Measurements from ENCODE around the gene PLXND1.

PLXND1 gene

GRCh38 chr3:129636082-129636481 lies 29.6 kb upstream of the PLXND1 start:
- no peak overlapping the region for H3K4me3 ChIP-seq (ENCODE audit: low read depth, low read length)
- no peak for TF ChIP-seq POLR2A (IDR thresholded peaks at IDR 0.05; ENCODE audit: extremely low read depth, insufficient read length)
- TF ChIP-seq MAX (IDR thresholded peaks at IDR 0.05; ENCODE audit: low read depth, low read length): no peak
- no peak for DNase-seq (ENCODE audit: low read depth)

DNA sequence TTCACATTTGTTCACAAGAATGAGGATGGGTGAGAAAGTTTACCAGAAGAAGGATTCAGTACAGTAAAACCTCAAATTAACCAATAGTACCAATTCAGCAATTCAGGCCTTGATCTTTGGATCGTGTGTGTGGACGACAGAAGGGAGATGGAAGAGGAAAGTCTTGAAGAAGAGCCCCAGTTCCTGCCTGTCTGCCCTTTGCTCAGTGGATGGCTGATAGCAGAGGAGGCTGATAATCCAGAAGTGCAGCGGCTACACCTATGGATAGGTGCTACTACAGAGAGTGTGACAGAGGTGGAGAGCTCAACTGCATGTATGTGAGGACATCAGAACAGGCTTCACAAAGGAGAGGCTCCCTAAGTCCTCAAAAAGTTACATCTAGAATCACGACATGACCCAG lies 29.2 kb upstream of the PLXND1 start:
- no peak for DNase-seq (ENCODE audit: low read depth)
- TF ChIP-seq CTCF (IDR thresholded peaks at IDR 0.05; ENCODE audit: low read depth, low read length): no peak
- no peak for TF ChIP-seq MAX (IDR thresholded peaks at IDR 0.05; ENCODE audit: low read depth, low read length)
- no peak for TF ChIP-seq MYC (IDR thresholded peaks at IDR 0.05; ENCODE audit: low read depth, low read length)
- no peak for TF ChIP-seq POLR2A (IDR thresholded peaks at IDR 0.05; ENCODE audit: extremely low read depth, insufficient read length)
- no peak overlapping the region for H3K4me3 ChIP-seq (ENCODE audit: low read depth, low read length)

- DNase-seq (ENCODE audit: low read depth): peak; percentile 64
- no peak overlapping the region for H3K4me3 ChIP-seq (ENCODE audit: low read depth, low read length)
- TF ChIP-seq CTCF (IDR thresholded peaks at IDR 0.05; ENCODE audit: low read depth, low read length) (no peak), MAX (IDR thresholded peaks at IDR 0.05; ENCODE audit: low read depth, low read length) (no peak), MYC (IDR thresholded peaks at IDR 0.05; ENCODE audit: low read depth, low read length) (no peak), POLR2A (IDR thresholded peaks at IDR 0.05; ENCODE audit: extremely low read depth, insufficient read length) (no peak)
Measured at GRCh38 chr3:129633751-129634481, 27.4 kb upstream of the PLXND1 start.

DNA sequence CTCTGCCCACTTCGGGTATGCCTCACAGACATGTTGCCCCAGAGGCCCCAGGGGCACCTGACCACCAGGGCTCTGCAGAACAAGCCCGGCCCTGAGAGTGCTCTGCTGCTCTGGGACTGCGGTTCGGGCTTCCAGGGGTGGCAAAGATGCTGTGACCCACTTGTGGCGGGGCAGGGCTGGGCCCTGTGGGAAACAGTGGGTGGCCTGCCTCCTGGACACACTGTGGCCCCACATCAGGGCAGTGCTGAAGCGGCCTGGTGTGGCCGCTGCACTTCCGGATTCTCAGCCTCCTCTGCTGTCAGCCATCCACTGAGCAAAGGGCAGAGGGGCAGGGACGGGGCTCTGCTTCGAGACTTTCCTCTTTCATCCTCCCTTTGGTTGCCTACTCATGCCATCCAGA lies 26.5 kb upstream of the PLXND1 start:
- DNase-seq (ENCODE audit: low read depth): no peak
- TF ChIP-seq MYC (IDR thresholded peaks at IDR 0.05; ENCODE audit: low read depth, low read length) (no peak), CTCF (IDR thresholded peaks at IDR 0.05; ENCODE audit: low read depth, low read length) (no peak), POLR2A (IDR thresholded peaks at IDR 0.05; ENCODE audit: extremely low read depth, insufficient read length) (no peak), MAX (IDR thresholded peaks at IDR 0.05; ENCODE audit: low read depth, low read length) (no peak)
- H3K4me3 ChIP-seq (ENCODE audit: low read depth, low read length): no peak overlapping the region

DNA sequence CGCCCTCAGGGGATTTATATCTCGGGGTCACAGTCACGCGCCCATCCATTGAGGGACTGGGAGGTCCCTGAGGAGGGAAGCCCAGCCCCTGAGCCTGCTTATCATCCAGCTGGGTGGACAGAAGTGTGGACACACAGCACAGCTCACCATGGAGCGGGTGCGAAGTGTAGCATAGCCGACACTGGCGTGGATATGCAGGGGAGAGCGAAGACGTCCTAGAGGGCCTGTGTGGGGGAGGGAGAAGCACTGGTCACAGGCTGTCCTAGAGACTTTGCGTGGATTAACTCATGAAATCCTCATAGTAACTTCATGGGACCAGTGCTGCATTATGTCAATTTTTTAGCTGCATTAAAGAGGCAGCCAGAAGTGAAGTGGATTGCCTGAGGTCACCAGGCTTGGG lies 26.1 kb upstream of the PLXND1 start:
- no peak overlapping the region for H3K4me3 ChIP-seq (ENCODE audit: low read depth, low read length)
- TF ChIP-seq POLR2A (IDR thresholded peaks at IDR 0.05; ENCODE audit: extremely low read depth, insufficient read length) (no peak), MYC (IDR thresholded peaks at IDR 0.05; ENCODE audit: low read depth, low read length) (no peak), CTCF (IDR thresholded peaks at IDR 0.05; ENCODE audit: low read depth, low read length) (no peak), MAX (IDR thresholded peaks at IDR 0.05; ENCODE audit: low read depth, low read length) (no peak)
- no peak for DNase-seq (ENCODE audit: low read depth)

DNA sequence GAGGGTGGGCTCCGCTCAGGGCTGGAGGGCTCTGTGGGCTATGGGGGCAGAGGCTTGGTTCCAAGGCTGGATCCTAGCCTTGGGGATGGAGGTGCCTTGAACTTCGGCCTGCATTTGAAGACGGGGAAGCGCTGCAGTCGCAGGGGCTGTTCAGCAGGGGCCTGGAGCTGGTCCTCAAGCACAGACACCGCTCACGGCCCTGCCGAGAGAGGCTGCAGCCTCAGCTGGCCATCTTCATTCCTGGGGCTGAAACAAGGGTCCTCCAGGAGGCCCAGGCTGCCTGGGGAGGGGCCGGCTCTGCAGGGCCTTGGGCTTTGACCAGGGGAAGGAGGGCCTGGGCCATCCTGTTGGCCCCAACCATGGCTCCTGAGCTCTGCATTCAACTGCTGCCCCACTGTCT lies 25.6 kb upstream of the PLXND1 start:
- DNase-seq (ENCODE audit: low read depth): no peak
- TF ChIP-seq POLR2A (IDR thresholded peaks at IDR 0.05; ENCODE audit: extremely low read depth, insufficient read length) (no peak), MYC (IDR thresholded peaks at IDR 0.05; ENCODE audit: low read depth, low read length) (no peak), MAX (IDR thresholded peaks at IDR 0.05; ENCODE audit: low read depth, low read length) (no peak), CTCF (IDR thresholded peaks at IDR 0.05; ENCODE audit: low read depth, low read length) (no peak)
- no peak overlapping the region for H3K4me3 ChIP-seq (ENCODE audit: low read depth, low read length)

Data from NB4 (cell line).